ENCODE results near the gene TP53I13. TPM values are rescaled to one million over a fixed set of nuclear protein-coding genes. Genes with fewer than 3 reads are reported as not detected.

The TP53I13 gene
- total and polyA plus RNA-seq, 2 of the 13 experiments (the other 11 are each of a cell fraction or from before 2014, with no cell fraction given), result 16.9 to 25.7 TPM

- TF ChIP-seq ZNF142 (CRISPR knock-in tag; IDR thresholded peaks at IDR 0.05) (no peak), ZBTB2 (CRISPR knock-in tag; IDR thresholded peaks at IDR 0.05; ENCODE audit: low read depth) (no peak), HOXA3 (CRISPR knock-in tag; IDR thresholded peaks at IDR 0.05) (peak; percentile 61), MLX (CRISPR knock-in tag; IDR thresholded peaks at IDR 0.05) (no peak), TIGD3 (CRISPR knock-in tag; IDR thresholded peaks at IDR 0.05; ENCODE audit: borderline replicate concordance) (no peak), ZNF362 (CRISPR knock-in tag; IDR thresholded peaks at IDR 0.05; ENCODE audit: borderline replicate concordance) (no peak), ERF (CRISPR knock-in tag; IDR thresholded peaks at IDR 0.05) (no peak), ZFP36 (IDR thresholded peaks at IDR 0.05; ENCODE audit: borderline replicate concordance, low read depth, low read length, partially characterized antibody) (no peak), ZNF224 (CRISPR knock-in tag; IDR thresholded peaks at IDR 0.05) (no peak), NFYC (CRISPR knock-in tag; IDR thresholded peaks at IDR 0.05) (no peak), ARID4A (CRISPR knock-in tag; IDR thresholded peaks at IDR 0.05; ENCODE audit: borderline replicate concordance) (peak; percentile 23; the same call in 1 of the 2 replicates)
Measured at GRCh38 chr17:29617481-29618271, 49.2 kb downstream of the TP53I13 start (continued).

All from HepG2 (cell line).